Glomerular endothelial cell (primary cell): Measurements from ENCODE around the gene CUX1. TPM values are rescaled to one million over a fixed set of nuclear protein-coding genes. Genes with fewer than 3 reads are reported as not detected.
"Not testable (repeated sequence)": the region's sequence is repeated elsewhere in the genome, so short reads cannot be mapped to it uniquely, and the experiment has no call there.

Experiments
- DNase-seq: peaks from one replicate; pipeline ENCODE4 v3.0.0-alpha.2; 2011; ENCODE audit warnings: low read depth, low spot score; ENCODE audit errors: extremely low read depth
- total RNA-seq: library from RNA; depleted of rRNA; stranded (reverse); fragments of >200 nt; gene quantifications from 2 replicates; pipeline ENCODE4 v1.2.3, GENCODE V29; 2015

Gene CUX1
- total RNA-seq, 1 donor from 2014 or later = 62.0 TPM

- DNase-seq = no peak
These were observed 488.2 kb downstream of the CUX1 start for GRCh38 chr7:102305414-102306268.

GRCh38 chr7:102306916-102307677 is 489.7 kb downstream of the CUX1 start:
- DNase-seq = no peak

- DNase-seq = no peak
These were observed 493.0 kb downstream of the CUX1 start for GRCh38 chr7:102310414-102310815.

- no peak for DNase-seq
These were observed 494.9 kb downstream of the CUX1 start for GRCh38 chr7:102312317-102312716.

GRCh38 chr7:102313997-102314780 is 496.8 kb downstream of the CUX1 start:
- no peak for DNase-seq

GRCh38 chr7:102317231-102318059 is 500.0 kb downstream of the CUX1 start:
- no peak for DNase-seq

- DNase-seq = peak; percentile 23
These were observed 501.1 kb downstream of the CUX1 start for GRCh38 chr7:102318482-102318971.

GRCh38 chr7:102319671-102320070 is 502.2 kb downstream of the CUX1 start:
- DNase-seq = no peak

- DNase-seq = no peak
These were observed 502.8 kb downstream of the CUX1 start for GRCh38 chr7:102320181-102320580.

GRCh38 chr7:102320601-102321350 is 503.4 kb downstream of the CUX1 start:
- DNase-seq = no peak

GRCh38 chr7:102321351-102322201 is 504.1 kb downstream of the CUX1 start:
- DNase-seq = no peak

GRCh38 chr7:102322202-102322715 is 504.8 kb downstream of the CUX1 start:
- DNase-seq = no peak

- no peak for DNase-seq
These were observed 506.4 kb downstream of the CUX1 start for GRCh38 chr7:102323914-102324195.

GRCh38 chr7:102325106-102325505 is 507.7 kb downstream of the CUX1 start:
- not testable (repeated sequence) for DNase-seq

- no peak for DNase-seq
These were observed 508.9 kb downstream of the CUX1 start for GRCh38 chr7:102326157-102326889.

GRCh38 chr7:102327183-102327582 is 509.8 kb downstream of the CUX1 start:
- not testable (repeated sequence) for DNase-seq

- not testable (repeated sequence) for DNase-seq
These were observed 511.4 kb downstream of the CUX1 start for GRCh38 chr7:102328863-102329262.

- not testable (repeated sequence) for DNase-seq
These were observed 511.9 kb downstream of the CUX1 start for GRCh38 chr7:102329366-102329765.
